D341Med (cell line): ENCODE data around the gene CHMP4B.

ENCODE experiments used
- DNase-seq: peaks from one replicate; pipeline ENCODE4 v3.0.0; 2012; ENCODE audit warnings: low spot score

The CHMP4B gene

GRCh38 chr20:33810885-33811775 lies at the start of gene CHMP4B:
TSS of gene CHMP4B (plus strand) at chr20:33811348. CDS start at chr20:33811469, 121 bp downstream.
- DNase-seq = peak; percentile 99

DNA sequence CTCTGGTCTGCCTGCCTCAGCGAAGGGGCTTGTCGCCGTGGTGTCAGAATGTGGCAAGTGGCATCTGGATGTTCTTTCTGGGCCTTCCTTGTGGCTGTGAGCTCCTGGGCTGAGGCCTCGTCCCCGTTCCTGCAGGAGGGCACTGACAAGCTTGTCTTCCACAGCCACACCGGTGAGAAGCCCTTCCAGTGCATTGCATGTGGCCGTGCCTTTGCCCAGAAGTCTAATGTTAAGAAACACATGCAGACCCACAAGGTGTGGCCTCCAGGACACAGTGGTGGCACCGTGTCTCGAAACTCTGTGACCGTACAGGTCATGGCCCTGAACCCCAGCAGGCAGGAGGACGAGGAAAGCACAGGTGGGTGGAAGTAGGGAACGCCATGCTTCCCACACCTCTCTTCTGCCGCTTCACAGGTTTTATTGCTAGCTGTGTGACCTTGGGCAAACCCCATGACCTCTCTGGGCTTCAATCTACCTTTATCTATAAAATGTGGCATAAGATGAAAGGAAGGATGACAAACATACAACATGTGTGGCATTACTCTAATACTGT lies 49.4 kb upstream of the CHMP4B start:
- no peak for DNase-seq

DNA sequence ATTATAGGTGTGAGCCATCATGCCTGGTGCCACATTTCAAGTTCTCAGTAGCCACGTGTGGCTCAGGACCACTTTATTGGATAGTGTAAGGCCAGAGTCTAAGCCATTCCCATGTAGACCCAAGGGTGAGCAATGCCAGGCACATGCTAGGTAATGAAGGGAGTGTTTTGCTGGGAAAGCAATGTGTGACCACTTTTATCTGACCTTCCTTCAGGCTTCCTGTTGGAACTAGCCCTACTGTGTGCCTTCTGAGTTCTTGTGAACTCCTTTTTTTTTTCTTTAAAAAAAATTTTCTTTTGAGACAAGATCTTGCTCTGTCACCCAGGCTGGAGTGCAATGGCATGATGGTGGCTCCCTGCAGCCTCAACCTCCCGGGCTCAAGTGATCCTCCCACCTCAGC lies 46.0 kb upstream of the CHMP4B start:
- DNase-seq = no peak

GRCh38 chr20:33765592-33765991 lies 45.6 kb upstream of the CHMP4B start:
- DNase-seq = no peak

GRCh38 chr20:33766686-33767085 lies 44.5 kb upstream of the CHMP4B start:
- DNase-seq = no peak

GRCh38 chr20:33767777-33768138 lies 43.4 kb upstream of the CHMP4B start:
- no peak for DNase-seq

GRCh38 chr20:33769043-33769442 lies 42.1 kb upstream of the CHMP4B start:
- DNase-seq = no peak

DNA sequence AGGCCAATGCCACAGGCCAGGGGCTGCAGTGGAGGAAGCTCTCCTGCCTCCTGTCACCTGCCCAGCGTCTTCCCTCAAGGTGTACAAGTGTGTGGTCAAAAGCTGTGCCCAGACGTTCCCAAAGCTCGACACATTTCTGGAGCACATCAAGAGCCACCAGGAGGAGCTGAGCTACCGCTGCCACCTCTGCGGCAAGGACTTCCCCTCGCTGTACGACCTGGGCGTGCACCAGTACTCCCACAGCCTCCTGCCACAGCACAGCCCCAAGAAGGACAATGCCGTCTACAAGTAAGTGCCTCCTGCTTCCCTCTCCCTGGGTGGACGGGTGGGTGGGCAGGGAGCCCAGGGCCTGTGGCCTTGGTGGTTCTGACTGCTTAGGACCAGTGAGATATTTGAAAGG lies 41.1 kb upstream of the CHMP4B start:
- no peak for DNase-seq

- DNase-seq = no peak
These were observed 39.2 kb upstream of the CHMP4B start for GRCh38 chr20:33771938-33772337.

GRCh38 chr20:33772439-33772838 lies 38.7 kb upstream of the CHMP4B start:
- no peak for DNase-seq

- no peak for DNase-seq
These were observed 37.6 kb upstream of the CHMP4B start for GRCh38 chr20:33773412-33774089.

DNA sequence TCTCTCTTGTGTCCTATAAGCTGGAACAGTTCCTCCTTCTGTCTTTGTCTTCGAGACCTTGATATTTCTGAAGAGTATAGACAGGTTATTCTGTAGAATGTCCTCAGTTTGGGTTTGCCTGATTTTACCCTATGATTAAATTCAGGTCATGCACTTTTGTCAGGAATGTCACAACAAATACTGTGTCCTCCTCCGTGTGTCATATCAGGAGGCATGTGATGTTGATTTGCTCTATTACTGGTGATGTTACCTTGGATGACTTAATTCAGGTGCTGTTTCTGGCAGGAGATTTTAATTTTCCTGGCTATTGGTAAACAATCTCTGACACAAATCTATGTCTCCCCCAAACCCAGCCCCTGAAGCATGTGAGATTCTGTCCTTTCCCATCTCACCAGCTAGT lies 33.3 kb upstream of the CHMP4B start:
- DNase-seq = no peak

- no peak for DNase-seq
These were observed 30.0 kb upstream of the CHMP4B start for GRCh38 chr20:33781133-33781532.

GRCh38 chr20:33781945-33782344 lies 29.2 kb upstream of the CHMP4B start:
- no peak for DNase-seq

DNA sequence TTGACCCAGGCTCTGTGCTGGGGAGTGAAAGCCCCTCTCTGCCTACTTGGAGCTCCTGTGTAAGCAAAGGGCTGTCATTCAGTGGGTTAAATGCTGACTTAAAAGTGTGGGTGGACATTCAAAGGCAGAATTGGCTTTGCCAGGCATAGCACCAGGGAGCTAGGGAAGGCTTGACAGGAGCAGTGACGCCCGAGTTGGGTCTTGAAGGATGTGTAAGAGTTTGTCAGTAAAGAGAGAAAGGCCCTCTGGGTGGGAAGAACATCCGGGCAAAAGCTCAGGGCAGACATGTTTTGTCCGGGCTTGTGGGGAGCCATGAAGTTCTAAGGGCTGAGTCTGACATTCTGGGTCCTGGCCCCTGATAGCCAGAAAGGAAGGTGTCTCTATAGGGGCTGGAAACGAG lies 27.9 kb upstream of the CHMP4B start:
- DNase-seq = no peak

DNA sequence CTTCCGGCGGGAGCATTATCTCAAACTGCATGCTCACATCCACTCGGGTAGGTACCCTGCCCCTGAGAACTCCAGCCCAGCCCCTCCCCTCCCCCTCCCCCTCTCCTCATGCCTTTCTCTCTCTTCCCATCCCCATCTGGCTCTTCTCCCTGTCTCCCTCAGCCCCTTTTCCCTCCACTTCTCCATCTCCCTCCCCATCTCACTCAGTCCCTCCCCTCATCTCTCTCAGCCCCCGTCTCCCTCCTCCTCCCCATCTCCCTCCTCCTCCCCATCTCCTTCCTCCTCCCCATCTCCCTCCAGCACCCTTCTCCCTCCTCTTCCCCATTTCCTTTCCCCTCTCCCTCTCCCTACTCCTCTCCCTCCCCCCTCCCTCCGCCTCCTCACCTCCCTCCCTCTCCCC lies 27.3 kb upstream of the CHMP4B start:
- no peak for DNase-seq

DNA sequence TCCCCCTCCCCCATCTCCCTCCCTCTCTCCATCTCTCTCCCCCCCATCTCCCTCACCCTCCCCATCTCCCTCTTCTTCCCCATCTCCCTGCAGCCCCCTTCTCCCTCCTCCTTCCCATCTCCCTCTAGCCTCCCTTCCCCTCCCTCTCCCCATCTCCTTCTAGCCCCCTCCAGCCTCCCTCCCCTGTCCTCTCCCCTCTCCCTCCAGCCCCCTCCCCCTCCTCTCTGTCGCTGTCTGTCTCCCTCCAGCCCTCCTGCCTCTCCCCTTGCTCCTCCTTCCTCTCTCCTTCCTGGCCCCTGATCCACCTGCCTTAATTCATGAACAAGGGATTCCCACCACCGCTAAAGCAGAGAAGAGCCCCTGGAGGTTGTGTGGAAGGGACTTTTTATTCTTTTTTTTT lies 26.9 kb upstream of the CHMP4B start:
- no peak for DNase-seq

DNA sequence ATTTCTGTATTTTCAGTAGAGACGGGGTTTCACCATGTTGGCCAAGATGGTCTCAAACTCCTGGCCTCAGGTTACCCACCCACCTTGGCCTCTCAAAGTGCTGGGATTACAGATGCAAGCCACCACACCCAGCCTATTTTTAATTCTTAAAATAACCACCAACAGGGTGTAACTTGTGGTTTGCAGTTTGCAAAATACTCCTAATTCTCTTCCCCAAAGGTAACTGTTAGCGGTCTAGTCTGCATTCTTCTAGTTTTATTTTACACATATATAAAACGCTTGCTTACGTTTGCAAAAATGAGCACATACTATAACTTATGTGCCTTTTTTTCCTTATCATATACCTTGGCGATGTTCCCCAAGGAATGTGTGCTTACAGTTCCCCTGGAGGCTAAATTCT lies 25.6 kb upstream of the CHMP4B start:
- no peak for DNase-seq

- no peak for DNase-seq
These were observed 23.8 kb upstream of the CHMP4B start for GRCh38 chr20:33787253-33787891.

DNA sequence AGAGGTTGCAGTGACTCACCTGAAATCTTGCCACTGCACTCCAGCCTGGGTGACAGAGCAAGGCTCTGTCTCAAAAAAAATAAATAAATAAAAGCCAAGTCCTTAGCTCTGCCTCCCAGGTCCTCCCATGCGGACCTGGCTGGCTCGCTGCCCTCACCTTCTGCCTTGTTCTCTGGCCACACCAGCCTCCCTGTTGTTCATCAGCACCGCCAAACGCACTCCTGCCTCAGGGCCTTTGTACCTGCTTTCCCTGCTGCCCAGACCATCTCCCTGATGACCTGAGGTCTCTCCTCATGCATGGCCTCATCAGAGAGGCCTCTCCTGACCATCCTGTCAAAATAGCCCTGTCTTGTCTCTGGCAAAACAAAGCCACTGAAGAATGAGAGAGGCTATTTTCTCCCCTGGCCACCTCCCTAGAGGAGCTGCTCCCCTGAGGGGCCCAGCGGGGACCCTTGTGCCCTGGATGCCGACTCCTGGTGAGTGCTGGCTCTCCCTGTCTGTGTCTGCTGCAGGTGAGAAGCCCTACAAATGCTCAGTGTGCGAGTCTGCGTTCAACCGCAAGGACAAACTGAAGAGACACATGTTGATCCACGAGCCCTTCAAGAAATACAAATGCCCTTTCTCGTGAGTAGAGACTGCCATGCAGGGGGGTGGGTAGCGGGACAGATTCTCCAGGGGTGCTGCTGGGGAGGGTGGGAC lies 22.6 kb upstream of the CHMP4B start:
- DNase-seq = no peak

GRCh38 chr20:33789109-33789857 lies 21.9 kb upstream of the CHMP4B start:
- no peak for DNase-seq

DNA sequence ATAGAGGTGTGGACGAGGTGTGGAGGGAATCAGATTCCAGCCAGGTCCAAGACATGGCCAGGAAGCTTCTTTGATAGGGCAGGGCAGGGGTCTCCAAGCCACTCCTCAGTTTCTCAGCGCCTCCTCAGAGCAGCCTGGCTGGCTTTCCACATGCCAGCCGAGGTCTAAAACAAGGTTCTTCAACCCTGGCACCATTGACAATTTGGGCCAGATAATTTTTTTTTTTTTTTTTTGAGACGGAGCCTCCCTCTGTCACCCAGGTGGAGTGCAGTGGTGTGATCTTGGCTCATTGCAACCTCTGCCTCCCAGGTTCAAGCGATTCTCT lies 21.3 kb upstream of the CHMP4B start:
- DNase-seq = no peak
